CD14-positive monocyte (primary cell): ENCODE measurements around the gene PMEL. TPM values are rescaled to one million over a fixed set of nuclear protein-coding genes. Genes with fewer than 3 reads are reported as not detected.

Experiments
- DNase-seq, 3 donors: peaks; one replicate each; pipeline ENCODE4 v3.0.0-alpha.2; 2011 to 2022
- H2AFZ ChIP-seq: 2 replicates; pipeline ENCODE4 v1.6.0; 2012; ENCODE audit warnings: mild to moderate bottlenecking, low read depth, low read length, inconsistent platforms; ENCODE audit not compliant: insufficient read depth, poor library complexity, severe bottlenecking
- H3K27ac ChIP-seq, 2 donors: 1 replicate in 1 of 2; 2 replicates in 1 of 2; pipeline ENCODE4 v1.5.1; 2012 to 2013; ENCODE audit warnings: low read length in 2 of 2, control low read depth in 1 of 2, inconsistent platforms in 1 of 2, low read depth in 1 of 2, mild to moderate bottlenecking in 1 of 2
- H3K27me3 ChIP-seq, 2 donors: one replicate each; pipeline versions ENCODE4 v1.6.0 to v1.6.1; 2011 to 2013; ENCODE audit warnings: low read length in 2 of 2; ENCODE audit not compliant: control insufficient read depth in 2 of 2, insufficient read depth in 2 of 2
- H3K36me3 ChIP-seq, 2 donors: replicated peaks in 1 of 2; 1 replicate in 1 of 2; 2 replicates in 1 of 2; pipeline versions ENCODE4 v1.5.1 to v1.6.1; 2012 to 2013; ENCODE audit warnings: low read length in 2 of 2, control low read depth in 1 of 2, inconsistent platforms in 1 of 2, mild to moderate bottlenecking in 1 of 2; ENCODE audit not compliant: insufficient read depth in 2 of 2, control insufficient read depth in 1 of 2
- H3K4me1 ChIP-seq, 2 donors: 1 replicate in 1 of 2; 2 replicates in 1 of 2; pipeline versions ENCODE4 v1.5.1 to v1.6.1; 2012 to 2013; ENCODE audit warnings: low read length in 2 of 2, control low read depth in 1 of 2, inconsistent platforms in 1 of 2, mild to moderate bottlenecking in 1 of 2, moderate library complexity in 1 of 2; ENCODE audit not compliant: insufficient read depth in 2 of 2, control insufficient read depth in 1 of 2
- H3K4me2 ChIP-seq: replicated peaks from 2 replicates; pipeline ENCODE3; 2012; ENCODE audit warnings: low read length, moderate library complexity, mild to moderate bottlenecking; ENCODE audit not compliant: poor library complexity, severe bottlenecking; ENCODE audit errors: extremely low read depth
- H3K4me3 ChIP-seq, 3 experiments: fragments of 200-600 bp in 1 of 3; sonication (generic) in 1 of 3; replicated peaks in 1 of 3; 1 replicate in 2 of 3; 2 replicates in 1 of 3; pipeline ENCODE4 v1.5.1; 2011 to 2013; ENCODE audit warnings: low read length in 3 of 3, mild to moderate bottlenecking in 3 of 3, control low read depth in 2 of 3, low read depth in 2 of 3, inconsistent platforms in 1 of 3, moderate library complexity in 1 of 3
- H3K79me2 ChIP-seq: 2 replicates; pipeline ENCODE4 v1.6.0; 2012; ENCODE audit warnings: mild to moderate bottlenecking, control low read depth, inconsistent platforms, low read length, moderate library complexity; ENCODE audit not compliant: insufficient read depth
- H3K9ac ChIP-seq: 2 replicates; pipeline ENCODE4 v1.6.0; 2017; ENCODE audit warnings: low read length, mild to moderate bottlenecking; ENCODE audit not compliant: insufficient read depth, poor library complexity, severe bottlenecking
- H3K9me3 ChIP-seq, 2 donors: replicated peaks in 1 of 2; 1 replicate in 1 of 2; 2 replicates in 1 of 2; pipeline versions ENCODE4 v1.5.1 to v1.6.1; 2012 to 2013; ENCODE audit warnings: low read length in 2 of 2, control low read depth in 1 of 2; ENCODE audit not compliant: control insufficient read depth in 1 of 2, insufficient read depth in 1 of 2
- H4K20me1 ChIP-seq: 2 replicates; pipeline ENCODE4 v1.6.0; 2012; ENCODE audit warnings: mild to moderate bottlenecking, low read length, control low read depth, moderate library complexity; ENCODE audit not compliant: insufficient read depth
- H3K27ac Mint-ChIP-seq, 7 donors: one replicate each; pipeline ENCODE4 v1.8.0; 2020; ENCODE audit warnings: mild to moderate bottlenecking in 7 of 7, mixed read lengths in 7 of 7, moderate library complexity in 6 of 7, inconsistent platforms in 2 of 7
- H3K27me3 Mint-ChIP-seq, 3 donors: one replicate each; pipeline ENCODE4 v1.8.0; 2021 to 2022; ENCODE audit warnings: low read depth in 3 of 3, mild to moderate bottlenecking in 3 of 3, mixed read lengths in 3 of 3, moderate library complexity in 3 of 3, inconsistent platforms in 1 of 3
- H3K36me3 Mint-ChIP-seq, 2 donors: one replicate each; pipeline ENCODE4 v1.8.0; 2020; ENCODE audit warnings: mixed read lengths in 2 of 2, inconsistent platforms in 1 of 2, mild to moderate bottlenecking in 1 of 2
- H3K4me1 Mint-ChIP-seq: one replicate; pipeline ENCODE4 v1.8.0; 2020; ENCODE audit warnings: mild to moderate bottlenecking, mixed read lengths
- H3K4me3 Mint-ChIP-seq, 2 donors: one replicate each; pipeline ENCODE4 v1.8.0; 2020; ENCODE audit warnings: mild to moderate bottlenecking in 2 of 2, mixed read lengths in 2 of 2, moderate library complexity in 1 of 2
- H3K9me3 Mint-ChIP-seq, 7 donors: one replicate each; pipeline ENCODE4 v1.8.0; 2020 to 2022; ENCODE audit warnings: mixed read lengths in 7 of 7, mild to moderate bottlenecking in 6 of 7, moderate library complexity in 6 of 7, inconsistent platforms in 2 of 7
- WGBS: methylation state at CpG from one replicate; pipeline ENCODE4 v1.1.5; 2013; ENCODE audit warnings: missing lambda C conversion rate; ENCODE audit not compliant: insufficient coverage; 5-methylcytosine and 5-hydroxymethylcytosine counted together
- intact Hi-C, 2 donors: fragments of 100-400 bp; cut with micrococcal nuclease; formaldehyde crosslinking; loops; one replicate each; pipeline versions ENCODE4 v1.15.0 to v1.15.1; 2023
- polyA plus RNA-seq, 3 donors: library from polyadenylated mRNA; depleted of rRNA in 1 of 3; unstranded in 2 of 3; stranded (reverse) in 1 of 3; fragments of 300-500 nt in 2 of 3; fragments of >200 nt in 1 of 3; fragmentation: Illumina TruSeq in 2 of 3; gene quantifications; 1 replicate in 2 of 3; 2 replicates in 1 of 3; pipeline ENCODE4 v1.2.3, GENCODE V29; 2012 to 2021
- TF ChIP-seq, protein P1 (sequence below): fragments of 200-600 bp; IDR thresholded peaks from one replicate; pipeline ENCODE4 v1.8.0; 2022; ENCODE audit warnings: antibody characterized with exemption, mild to moderate bottlenecking

Gene PMEL
- polyA plus RNA-seq, 3 donors: 0.37 to 0.54 (median 0.40) TPM

DNA sequence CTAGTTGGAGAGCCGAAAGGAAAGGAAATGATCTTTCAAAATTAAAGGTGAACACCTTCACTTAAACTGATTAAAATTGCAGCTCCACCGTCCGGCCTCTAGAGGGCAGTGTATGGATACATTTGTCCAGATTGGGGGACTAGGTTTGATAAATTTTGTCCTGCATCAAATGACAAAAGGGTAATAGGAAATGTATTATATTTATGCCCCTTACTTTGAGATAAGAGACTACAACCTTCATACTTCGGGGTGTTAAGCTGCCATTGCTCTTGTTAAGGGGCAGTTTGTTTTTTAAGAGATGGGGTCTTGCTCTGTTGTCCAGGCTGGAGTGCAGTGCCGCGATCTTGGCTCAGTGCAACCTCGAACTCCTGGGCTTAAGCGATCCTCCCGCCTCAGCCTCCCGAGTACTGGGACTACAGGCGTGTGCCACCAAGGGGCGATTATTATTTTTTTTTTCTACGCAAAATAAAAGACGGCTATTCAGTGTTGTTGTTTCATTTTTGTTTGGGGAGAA, 30.4 kb upstream of the PMEL start:
- H3K79me2 ChIP-seq: peaks cover 6% of the 10 kb centered on the region
- H3K4me1 ChIP-seq: peaks cover 14 to 19% of the 10 kb centered on the region in 2 donors
- intact Hi-C loops: loop anchor here (2.0 to 10.0 kb wide), 4 partner anchors 33 to 109 kb away; partner anchors contain the start of genes RPS26 (in 2 of the 2) and PA2G4 (in 1 of the 2)
- peak overlapping the region; percentile 97 for H3K4me2 ChIP-seq
- DNase-seq: peak; percentile 43 to 63 (median 59)
- peaks cover 43 to 55% of the 10 kb centered on the region in 2 donors for H3K36me3 Mint-ChIP-seq
- H3K27ac Mint-ChIP-seq: peak overlapping the region; percentile 86 to 97 (median 91)
- peak overlapping the region; percentile 69 for H3K9ac ChIP-seq
- H2AFZ ChIP-seq: peak overlapping the region; percentile 98
- no peaks in the 10 kb centered on the region for H3K27me3 ChIP-seq
- 80% methylated on average over 3 of the region's 14 CpGs for WGBS
- H3K36me3 ChIP-seq: peaks cover 34 to 42% of the 10 kb centered on the region in 2 donors
- peak overlapping the region; percentile 50 to 84 for H3K27ac ChIP-seq
- TF ChIP-seq, protein P1, sequence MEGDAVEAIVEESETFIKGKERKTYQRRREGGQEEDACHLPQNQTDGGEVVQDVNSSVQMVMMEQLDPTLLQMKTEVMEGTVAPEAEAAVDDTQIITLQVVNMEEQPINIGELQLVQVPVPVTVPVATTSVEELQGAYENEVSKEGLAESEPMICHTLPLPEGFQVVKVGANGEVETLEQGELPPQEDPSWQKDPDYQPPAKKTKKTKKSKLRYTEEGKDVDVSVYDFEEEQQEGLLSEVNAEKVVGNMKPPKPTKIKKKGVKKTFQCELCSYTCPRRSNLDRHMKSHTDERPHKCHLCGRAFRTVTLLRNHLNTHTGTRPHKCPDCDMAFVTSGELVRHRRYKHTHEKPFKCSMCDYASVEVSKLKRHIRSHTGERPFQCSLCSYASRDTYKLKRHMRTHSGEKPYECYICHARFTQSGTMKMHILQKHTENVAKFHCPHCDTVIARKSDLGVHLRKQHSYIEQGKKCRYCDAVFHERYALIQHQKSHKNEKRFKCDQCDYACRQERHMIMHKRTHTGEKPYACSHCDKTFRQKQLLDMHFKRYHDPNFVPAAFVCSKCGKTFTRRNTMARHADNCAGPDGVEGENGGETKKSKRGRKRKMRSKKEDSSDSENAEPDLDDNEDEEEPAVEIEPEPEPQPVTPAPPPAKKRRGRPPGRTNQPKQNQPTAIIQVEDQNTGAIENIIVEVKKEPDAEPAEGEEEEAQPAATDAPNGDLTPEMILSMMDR: peak; percentile 80
- H3K9me3 ChIP-seq: no peaks in the 10 kb centered on the region
- no peaks in the 10 kb centered on the region for H4K20me1 ChIP-seq
- H3K4me3 ChIP-seq: peak overlapping the region; percentile 51 to 98 (median 90)
- H3K4me3 Mint-ChIP-seq: peak overlapping the region; percentile 88 to 98
- H3K27me3 Mint-ChIP-seq: no peaks in the 10 kb centered on the region
- peaks cover 25% of the 10 kb centered on the region for H3K4me1 Mint-ChIP-seq
- H3K9me3 Mint-ChIP-seq: no peaks in the 10 kb centered on the region

DNA sequence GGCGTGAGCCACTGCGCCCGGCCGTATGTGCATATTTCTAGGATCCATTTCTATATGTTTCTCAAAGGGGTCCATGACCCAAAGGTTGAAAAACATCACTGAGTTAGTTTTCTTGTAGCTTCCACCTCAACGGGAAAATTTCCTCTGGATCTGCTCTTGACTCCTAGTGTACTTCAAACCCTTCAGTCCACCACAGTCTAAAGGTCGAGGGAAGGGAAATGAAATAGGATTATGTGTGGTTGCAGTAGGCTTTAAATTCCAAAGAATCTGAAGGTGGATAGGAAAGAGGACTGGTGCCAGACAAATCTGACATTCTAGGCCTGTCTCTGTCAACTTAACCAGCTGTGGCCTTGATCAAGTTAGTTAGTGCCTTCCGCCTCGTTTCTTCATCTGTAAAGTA, 29.5 kb upstream of the PMEL start:
- Histone ChIP-seq H4K20me1 (no peaks in the 10 kb centered on the region), H3K79me2 (peaks cover 6% of the 10 kb centered on the region), H3K27ac (no peak overlapping the region), H3K9ac (no peak overlapping the region), H3K36me3 (peaks cover 43 to 51% of the 10 kb centered on the region in 2 donors), H3K4me3 (no peak overlapping the region), H3K4me2 (no peak overlapping the region), H3K9me3 (no peaks in the 10 kb centered on the region), H3K27me3 (no peaks in the 10 kb centered on the region), H3K4me1 (peaks cover 14 to 19% of the 10 kb centered on the region in 2 donors), H2AFZ (no peak overlapping the region)
- H3K9me3 Mint-ChIP-seq: no peaks in the 10 kb centered on the region
- H3K4me3 Mint-ChIP-seq: no peak overlapping the region
- H3K27ac Mint-ChIP-seq: peak overlapping the region in 1 of 7 donors; percentile 35
- no peaks in the 10 kb centered on the region for H3K27me3 Mint-ChIP-seq
- TF ChIP-seq, protein P1: no peak
- H3K36me3 Mint-ChIP-seq: peaks cover 51 to 61% of the 10 kb centered on the region in 2 donors
- intact Hi-C loops: loop anchor here (5.0 to 10.0 kb wide), 2 partner anchors 47 to 109 kb away; partner anchors contain the start of genes PA2G4 (in 1 of the 2) and RPS26 (in 1 of the 2)
- DNase-seq: no peak
- peaks cover 25% of the 10 kb centered on the region for H3K4me1 Mint-ChIP-seq
- WGBS: 93% methylated on average over 3 of the region's 8 CpGs
